ENCODE results near the gene OR51M1.

The OR51M1 gene

GRCh38 chr11:5394091-5394490 lies 10.5 kb downstream of the OR51M1 start:
- H3K27ac ChIP-seq: no peak overlapping the region
- no peak for TF ChIP-seq CTCF (conservative IDR thresholded peaks at IDR 0.05)

GRCh38 chr11:5398936-5399335 lies 15.3 kb downstream of the OR51M1 start:
- H3K27ac ChIP-seq: no peak overlapping the region
- TF ChIP-seq CTCF (conservative IDR thresholded peaks at IDR 0.05): no peak

- no peak for TF ChIP-seq CTCF (conservative IDR thresholded peaks at IDR 0.05)
- H3K27ac ChIP-seq: no peak overlapping the region
These were observed 21.6 kb downstream of the OR51M1 start for GRCh38 chr11:5405173-5405572.

GRCh38 chr11:5420993-5421392 lies 37.4 kb downstream of the OR51M1 start:
- no peak overlapping the region for H3K27ac ChIP-seq
- no peak for TF ChIP-seq CTCF (conservative IDR thresholded peaks at IDR 0.05)

- H3K27ac ChIP-seq: no peak within 1 kb of the TSS
- no peak for TF ChIP-seq CTCF (conservative IDR thresholded peaks at IDR 0.05)
These were observed 38.2 kb downstream of the OR51M1 start, which contains the start of gene OR51Q1 for GRCh38 chr11:5421811-5422210. OR51Q1 (plus strand) TSS chr11:5422111; CDS start chr11:5422201, 90 bp downstream.

- TF ChIP-seq CTCF (conservative IDR thresholded peaks at IDR 0.05): no peak
- H3K27ac ChIP-seq: no peak overlapping the region
These were observed 39.5 kb downstream of the OR51M1 start for GRCh38 chr11:5423131-5423530.

- TF ChIP-seq CTCF (conservative IDR thresholded peaks at IDR 0.05): no peak
- H3K27ac ChIP-seq: no peak within 1 kb of the TSS
These were observed 57.8 kb downstream of the OR51M1 start, which contains the start of gene OR51I1 for GRCh38 chr11:5441414-5441813. OR51I1 (minus strand) TSS chr11:5441514; CDS start chr11:5441514, 0 bp downstream.
